ENCODE results near the gene NEO1. TPM values are rescaled to one million over a fixed set of nuclear protein-coding genes. Genes with fewer than 3 reads are reported as not detected.

Gene NEO1
- total RNA-seq, 1 donor: 60.5 TPM

- peak; percentile 65 for DNase-seq (ENCODE audit: low read depth)
- TF ChIP-seq, protein P1, sequence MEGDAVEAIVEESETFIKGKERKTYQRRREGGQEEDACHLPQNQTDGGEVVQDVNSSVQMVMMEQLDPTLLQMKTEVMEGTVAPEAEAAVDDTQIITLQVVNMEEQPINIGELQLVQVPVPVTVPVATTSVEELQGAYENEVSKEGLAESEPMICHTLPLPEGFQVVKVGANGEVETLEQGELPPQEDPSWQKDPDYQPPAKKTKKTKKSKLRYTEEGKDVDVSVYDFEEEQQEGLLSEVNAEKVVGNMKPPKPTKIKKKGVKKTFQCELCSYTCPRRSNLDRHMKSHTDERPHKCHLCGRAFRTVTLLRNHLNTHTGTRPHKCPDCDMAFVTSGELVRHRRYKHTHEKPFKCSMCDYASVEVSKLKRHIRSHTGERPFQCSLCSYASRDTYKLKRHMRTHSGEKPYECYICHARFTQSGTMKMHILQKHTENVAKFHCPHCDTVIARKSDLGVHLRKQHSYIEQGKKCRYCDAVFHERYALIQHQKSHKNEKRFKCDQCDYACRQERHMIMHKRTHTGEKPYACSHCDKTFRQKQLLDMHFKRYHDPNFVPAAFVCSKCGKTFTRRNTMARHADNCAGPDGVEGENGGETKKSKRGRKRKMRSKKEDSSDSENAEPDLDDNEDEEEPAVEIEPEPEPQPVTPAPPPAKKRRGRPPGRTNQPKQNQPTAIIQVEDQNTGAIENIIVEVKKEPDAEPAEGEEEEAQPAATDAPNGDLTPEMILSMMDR (IDR thresholded peaks at IDR 0.05; ENCODE audit: insufficient read depth, low read depth, low read length): no peak
Observed at GRCh38 chr15:73231661-73232419, 179.6 kb downstream of the NEO1 start.

DNA sequence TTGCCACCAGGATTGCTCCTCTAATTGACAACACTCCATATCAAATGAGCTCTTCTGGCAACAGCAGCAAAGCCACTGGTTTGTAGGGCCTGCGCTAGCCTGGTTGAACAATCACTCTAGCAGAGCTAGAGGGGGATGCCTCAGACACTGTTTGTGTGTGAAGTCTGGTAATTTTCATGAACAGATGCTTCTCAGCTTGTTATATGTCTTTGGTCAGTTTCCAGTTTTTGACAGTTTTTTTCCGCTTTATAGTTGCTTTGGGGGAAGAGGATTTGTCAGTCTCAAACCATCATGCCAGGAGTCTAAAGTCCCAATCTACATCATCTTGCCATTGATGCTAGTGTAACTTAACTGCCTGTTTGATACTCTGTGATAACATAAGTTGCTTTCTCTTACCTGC, 180.5 kb downstream of the NEO1 start:
- TF ChIP-seq, protein P1 (IDR thresholded peaks at IDR 0.05; ENCODE audit: insufficient read depth, low read depth, low read length): no peak
- DNase-seq (ENCODE audit: low read depth): no peak
- H3K4me3 ChIP-seq (ENCODE audit: low read depth, low read length): no peak overlapping the region

More at GRCh38 chr15:73231661-73232419, 179.6 kb downstream of the NEO1 start:
- H3K4me3 ChIP-seq (ENCODE audit: low read depth, low read length): no peak overlapping the region

GRCh38 chr15:73233623-73234022, 181.4 kb downstream of the NEO1 start:
- DNase-seq (ENCODE audit: low read depth): peak; percentile 30
- TF ChIP-seq, protein P1 (IDR thresholded peaks at IDR 0.05; ENCODE audit: insufficient read depth, low read depth, low read length): no peak
- H3K4me3 ChIP-seq (ENCODE audit: low read depth, low read length): no peak overlapping the region

DNA sequence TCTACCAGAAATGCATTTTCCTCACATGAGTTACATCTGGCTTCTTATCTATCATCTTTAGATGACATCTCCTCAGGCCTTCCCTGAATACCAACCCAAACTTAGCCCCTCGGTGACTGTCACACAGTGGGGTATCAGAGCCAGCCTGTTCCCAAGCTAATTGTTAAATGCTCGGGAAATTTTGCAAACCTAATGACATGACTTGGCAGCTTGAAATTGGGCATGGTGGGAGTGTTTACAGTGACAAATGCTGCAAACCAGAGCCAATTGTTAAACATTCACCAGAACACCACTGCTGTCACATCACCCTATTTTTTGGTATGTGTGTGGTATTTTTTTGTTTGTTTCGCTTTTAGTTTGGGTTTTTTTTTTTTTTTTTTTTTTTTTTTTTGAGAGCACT, 185.6 kb downstream of the NEO1 start:
- peak; percentile 16 for DNase-seq (ENCODE audit: low read depth)
- TF ChIP-seq, protein P1 (IDR thresholded peaks at IDR 0.05; ENCODE audit: insufficient read depth, low read depth, low read length): no peak
- H3K4me3 ChIP-seq (ENCODE audit: low read depth, low read length): no peak overlapping the region

DNA sequence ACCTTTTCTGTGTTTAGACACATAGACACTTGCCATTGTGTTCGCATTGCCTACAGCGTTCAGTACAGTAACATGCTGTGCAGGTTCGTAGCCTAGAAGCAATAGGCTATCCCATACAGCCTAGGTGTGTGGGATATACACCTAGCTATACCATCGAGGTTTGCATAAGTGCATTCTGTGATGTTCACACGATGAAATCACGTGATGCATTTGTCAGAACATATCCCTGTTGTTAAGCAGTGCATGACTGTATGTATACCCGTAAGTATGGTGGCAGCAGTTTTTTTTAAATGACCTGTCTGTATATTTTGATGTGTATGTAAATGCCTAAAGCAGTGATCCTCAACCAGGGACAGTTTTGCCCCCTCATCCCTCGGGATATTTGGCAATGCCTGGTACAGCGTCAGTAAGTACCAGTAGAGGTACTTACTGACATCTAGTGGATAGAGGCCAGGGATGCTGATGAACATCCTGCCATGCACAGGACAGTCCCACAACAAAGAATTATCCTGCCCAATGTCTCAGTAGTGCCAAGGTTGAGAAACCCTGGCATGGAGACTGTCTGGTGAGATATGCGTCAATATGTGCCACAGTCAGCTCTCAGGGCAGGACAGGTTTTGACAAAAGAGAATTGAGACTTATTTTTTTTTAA, 187.4 kb downstream of the NEO1 start:
- DNase-seq (ENCODE audit: low read depth): peak; percentile 13
- no peak overlapping the region for H3K4me3 ChIP-seq (ENCODE audit: low read depth, low read length)
- TF ChIP-seq, protein P1 (IDR thresholded peaks at IDR 0.05; ENCODE audit: insufficient read depth, low read depth, low read length): peak; percentile 35

- peak; percentile 71 for DNase-seq (ENCODE audit: low read depth)
- TF ChIP-seq, protein P1 (IDR thresholded peaks at IDR 0.05; ENCODE audit: insufficient read depth, low read depth, low read length): peak; percentile 82
- H3K4me3 ChIP-seq (ENCODE audit: low read depth, low read length): no peak overlapping the region
Observed at GRCh38 chr15:73240866-73241499, 188.7 kb downstream of the NEO1 start.
